NT2/D1 (cell line): ENCODE measurements around the gene MCHR2.

ENCODE experiments used
- DNase-seq: peaks from one replicate; pipeline ENCODE4 v3.0.0-alpha.2; 2011; ENCODE audit warnings: low read depth, low spot score
- H3K27me3 ChIP-seq: 2 replicates; pipeline ENCODE4 v1.6.0; 2011; ENCODE audit warnings: mild to moderate bottlenecking; ENCODE audit not compliant: insufficient read length, insufficient read depth
- H3K36me3 ChIP-seq: 2 replicates; pipeline ENCODE4 v1.6.1; 2011; ENCODE audit warnings: mild to moderate bottlenecking, low read length, mixed read lengths; ENCODE audit not compliant: insufficient read depth, insufficient read length
- H3K4me1 ChIP-seq: 2 replicates; pipeline ENCODE4 v1.5.1; 2011; ENCODE audit not compliant: insufficient read depth, insufficient read length
- H3K4me3 ChIP-seq: 2 replicates; pipeline ENCODE4 v1.5.1; 2011; ENCODE audit warnings: low read depth; ENCODE audit not compliant: insufficient read length
- H3K9ac ChIP-seq: 2 replicates; pipeline ENCODE4 v1.6.0; 2011; ENCODE audit warnings: low read depth; ENCODE audit not compliant: insufficient read length
- H3K9me3 ChIP-seq: 2 replicates; pipeline ENCODE4 v1.5.1; 2011; ENCODE audit warnings: mild to moderate bottlenecking, low read length; ENCODE audit not compliant: insufficient read depth
- SUZ12 ChIP-seq: IDR thresholded peaks from 2 replicates; pipeline ENCODE4 v1.6.1; 2011; ENCODE audit not compliant: insufficient read length, insufficient read depth; ENCODE audit errors: extremely low read depth
- YY1 ChIP-seq: IDR thresholded peaks from 2 replicates; pipeline ENCODE4 v1.6.1; 2011; ENCODE audit not compliant: insufficient read length, insufficient read depth
- ZNF274 ChIP-seq: IDR thresholded peaks from 2 replicates; pipeline ENCODE4 v1.6.1; 2011; ENCODE audit warnings: mild to moderate bottlenecking, low read depth, low read length

The MCHR2 gene

DNA sequence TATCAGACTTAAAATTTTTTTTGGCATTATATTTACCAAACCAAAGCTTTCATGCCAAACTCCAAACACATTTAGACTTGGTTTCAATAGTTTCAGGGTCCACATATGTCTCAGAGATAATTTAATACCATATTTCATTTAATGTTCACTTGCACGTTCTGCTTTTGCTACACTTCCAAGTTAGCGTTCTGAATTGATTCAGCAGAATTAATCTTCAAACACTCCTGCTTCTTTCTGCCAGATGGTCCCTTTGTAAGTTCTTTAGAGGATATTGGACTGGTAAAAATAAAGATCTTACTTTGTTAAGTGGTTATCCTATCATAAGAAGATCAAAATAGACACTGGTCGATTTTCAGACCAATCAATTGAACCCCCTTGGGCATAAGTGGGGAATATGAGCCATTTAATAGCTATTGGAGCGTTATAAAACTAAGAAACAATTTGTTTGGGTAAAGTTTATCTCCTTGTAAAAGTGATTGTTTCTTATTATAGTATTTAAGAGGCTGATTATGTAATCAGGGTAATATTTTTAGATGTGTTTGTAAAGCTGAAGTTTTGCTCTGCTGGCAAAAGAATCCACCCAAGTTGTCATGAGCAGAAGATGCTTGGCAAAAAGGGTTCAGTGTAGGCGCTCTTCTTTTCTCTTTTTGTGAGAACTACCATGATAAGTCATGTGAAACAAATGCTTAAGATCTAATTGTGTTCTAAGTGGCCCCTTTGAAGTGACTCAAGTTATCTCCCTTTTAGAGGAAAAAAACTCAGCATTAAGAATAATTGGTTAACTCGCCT, 92.2 kb downstream of the MCHR2 start:
- Histone ChIP-seq H3K27me3 (no peaks in the 10 kb centered on the region), H3K9me3 (no peaks in the 10 kb centered on the region), H3K9ac (no peak overlapping the region), H3K4me3 (no peak overlapping the region), H3K4me1 (no peaks in the 10 kb centered on the region), H3K36me3 (no peaks in the 10 kb centered on the region)
- TF ChIP-seq YY1 = no peak
- no peak for TF ChIP-seq SUZ12
- no peak for TF ChIP-seq ZNF274
- DNase-seq = no peak

DNA sequence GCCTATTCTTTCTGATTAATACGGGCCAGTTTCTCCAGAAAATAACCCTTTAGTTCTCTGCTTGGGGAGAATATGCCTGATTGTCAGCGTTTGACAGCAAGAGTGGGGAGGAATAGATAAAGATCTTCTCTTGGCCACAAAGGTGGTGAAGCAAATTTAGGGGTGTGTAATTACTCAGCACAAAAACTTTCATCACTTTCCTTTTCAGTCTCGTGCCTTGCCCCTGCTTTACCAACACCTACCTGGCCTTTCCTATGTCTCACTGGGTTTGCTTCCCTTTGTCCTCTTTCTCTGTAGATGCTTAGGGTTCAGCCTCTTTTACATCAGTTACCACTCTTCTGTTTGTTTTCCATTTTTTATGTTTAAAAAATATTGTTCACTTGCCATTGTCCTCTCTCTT, 99.2 kb downstream of the MCHR2 start:
- no peak overlapping the region for H3K9ac ChIP-seq
- H3K36me3 ChIP-seq = no peaks in the 10 kb centered on the region
- TF ChIP-seq ZNF274 (no peak), YY1 (no peak)
- H3K4me1 ChIP-seq = no peaks in the 10 kb centered on the region
- no peaks in the 10 kb centered on the region for H3K9me3 ChIP-seq
- H3K4me3 ChIP-seq = no peak overlapping the region
- DNase-seq = no peak
- no peaks in the 10 kb centered on the region for H3K27me3 ChIP-seq

GRCh38 chr6:99887066-99887465, 107.0 kb downstream of the MCHR2 start:
- Histone ChIP-seq H3K36me3 (no peaks in the 10 kb centered on the region), H3K4me1 (no peaks in the 10 kb centered on the region), H3K4me3 (no peak overlapping the region), H3K9me3 (no peaks in the 10 kb centered on the region), H3K9ac (no peak overlapping the region), H3K27me3 (no peaks in the 10 kb centered on the region)
- DNase-seq = no peak
- TF ChIP-seq ZNF274 (no peak), YY1 (no peak), SUZ12 (no peak)

DNA sequence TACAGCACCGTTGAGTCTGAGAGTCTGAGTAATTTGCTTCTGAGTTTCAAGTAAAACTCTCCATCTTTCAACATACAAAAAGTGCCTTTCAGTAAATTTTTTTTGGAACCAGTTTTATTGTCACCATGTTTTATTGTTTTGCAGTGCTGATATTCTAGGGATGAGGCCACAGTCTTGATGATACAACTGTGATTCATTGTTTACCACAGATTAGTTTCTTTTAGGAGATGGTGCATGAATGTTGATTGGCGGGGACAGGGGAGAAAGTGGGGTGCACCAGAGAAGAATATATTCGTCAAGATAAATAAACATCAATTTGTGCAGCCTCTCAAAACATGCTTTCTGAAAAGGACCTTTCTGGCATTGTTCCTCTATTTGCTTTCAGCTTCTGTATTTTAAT, 109.0 kb downstream of the MCHR2 start:
- H3K9me3 ChIP-seq = no peaks in the 10 kb centered on the region
- no peak for DNase-seq
- H3K4me1 ChIP-seq = no peaks in the 10 kb centered on the region
- no peaks in the 10 kb centered on the region for H3K36me3 ChIP-seq
- TF ChIP-seq ZNF274 = no peak
- TF ChIP-seq YY1 = no peak
- H3K9ac ChIP-seq = no peak overlapping the region
- no peaks in the 10 kb centered on the region for H3K27me3 ChIP-seq
- no peak overlapping the region for H3K4me3 ChIP-seq

- Histone ChIP-seq H3K36me3 (no peaks in the 10 kb centered on the region), H3K9ac (no peak overlapping the region), H3K4me1 (no peaks in the 10 kb centered on the region), H3K4me3 (no peak overlapping the region), H3K9me3 (no peaks in the 10 kb centered on the region), H3K27me3 (no peaks in the 10 kb centered on the region)
- TF ChIP-seq YY1 = no peak
- no peak for TF ChIP-seq ZNF274
- TF ChIP-seq SUZ12 = no peak
- no peak for DNase-seq
These were observed 111.8 kb downstream of the MCHR2 start for GRCh38 chr6:99882128-99882702.

- H3K9ac ChIP-seq = no peak overlapping the region
- H3K27me3 ChIP-seq = no peaks in the 10 kb centered on the region
- TF ChIP-seq ZNF274 (no peak), SUZ12 (no peak), YY1 (no peak)
- no peaks in the 10 kb centered on the region for H3K4me1 ChIP-seq
- H3K4me3 ChIP-seq = no peak overlapping the region
- no peak for DNase-seq
- no peaks in the 10 kb centered on the region for H3K9me3 ChIP-seq
- no peaks in the 10 kb centered on the region for H3K36me3 ChIP-seq
These were observed 114.6 kb downstream of the MCHR2 start for GRCh38 chr6:99879431-99879830.

- TF ChIP-seq YY1 = no peak
- no peak for TF ChIP-seq ZNF274
- TF ChIP-seq SUZ12 = no peak
- H3K9me3 ChIP-seq = no peaks in the 10 kb centered on the region
- no peaks in the 10 kb centered on the region for H3K4me1 ChIP-seq
- H3K4me3 ChIP-seq = no peak overlapping the region
- H3K9ac ChIP-seq = no peak overlapping the region
- H3K27me3 ChIP-seq = no peaks in the 10 kb centered on the region
- H3K36me3 ChIP-seq = no peaks in the 10 kb centered on the region
- no peak for DNase-seq
These were observed 119.0 kb downstream of the MCHR2 start for GRCh38 chr6:99875068-99875467.
